ENCODE measurements around the gene PLD2. TPM values are rescaled to one million over a fixed set of nuclear protein-coding genes. Genes with fewer than 3 reads are reported as not detected.
"Not testable (repeated sequence)": the region's sequence is repeated elsewhere in the genome, so short reads cannot be mapped to it uniquely, and the experiment has no call there.

PLD2 gene
- total RNA-seq, 1 experiment from 2014 or later, result 6.1 TPM

DNA sequence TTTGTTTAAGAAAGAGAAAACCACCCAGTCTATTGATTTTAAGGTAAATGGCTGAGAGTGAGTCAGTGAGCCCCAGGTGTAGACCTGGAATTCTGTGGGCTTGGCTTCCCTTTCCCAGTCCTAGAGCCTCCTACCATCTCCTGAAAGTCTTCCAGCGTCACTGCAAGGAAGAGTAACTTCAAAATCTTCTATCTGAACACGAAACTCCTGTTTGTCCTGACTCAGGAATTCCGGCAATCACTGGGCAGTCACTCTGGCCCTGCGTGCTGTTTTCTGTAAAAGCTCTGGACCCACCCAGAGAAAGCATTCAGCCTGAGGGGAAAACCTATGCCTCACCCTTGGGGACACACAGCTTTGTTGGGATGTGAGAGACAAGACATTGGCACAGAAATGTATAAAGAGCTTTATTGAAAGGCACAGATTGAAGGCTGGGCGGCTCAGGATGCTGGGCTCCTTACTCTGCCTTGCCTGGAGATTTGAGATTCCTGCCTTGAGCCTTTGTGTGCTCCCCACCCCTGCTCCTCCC, 42.1 kb downstream of the PLD2 start:
- in situ Hi-C loops (cut with HindIII; ENCODE audit: low pct_unique_long_range_greater_than_20kb, low sequenced_read_pairs), result no loop called here
- DNase-seq (ENCODE audit: low read depth), result peak; percentile 51

DNA sequence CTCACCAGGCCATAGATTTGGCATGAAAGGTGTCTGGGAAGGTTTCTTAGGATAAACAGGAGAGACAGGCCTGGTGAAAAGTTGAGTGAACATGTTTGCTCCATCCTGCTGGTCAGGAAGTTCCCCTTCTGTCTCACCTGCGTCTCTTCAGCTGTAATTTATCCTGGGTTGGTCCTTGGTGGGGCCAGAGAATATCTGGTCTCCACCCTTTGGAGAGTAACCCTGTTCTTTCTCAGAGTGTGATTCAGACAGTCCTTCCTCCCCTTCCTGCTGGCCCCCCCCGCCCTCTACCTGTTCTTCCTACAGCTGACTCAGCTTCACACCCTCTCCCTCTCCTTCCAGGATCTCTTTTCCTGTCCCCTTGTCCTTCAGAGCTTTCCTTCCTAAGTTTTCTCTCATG, 43.3 kb downstream of the PLD2 start:
- no peak for DNase-seq (ENCODE audit: low read depth)

DNA sequence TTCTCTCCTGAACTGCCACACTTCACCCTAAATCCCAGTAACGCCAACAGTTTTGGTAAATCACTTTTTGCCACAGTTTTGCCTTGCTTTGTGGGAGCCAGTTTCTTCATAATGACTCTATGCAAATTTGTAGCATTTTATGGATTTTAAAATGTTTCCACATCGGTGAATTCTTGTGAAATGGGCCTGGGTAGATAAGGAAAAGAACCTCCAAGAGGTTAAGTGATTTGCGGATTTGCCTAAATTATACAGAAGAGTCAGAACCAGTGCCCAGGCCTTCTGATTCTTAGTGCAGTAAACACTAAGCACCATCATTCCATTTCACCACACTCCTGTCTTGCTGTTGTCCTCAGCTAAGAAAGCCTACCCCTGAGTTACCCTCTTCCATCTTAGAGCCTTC, 44.1 kb downstream of the PLD2 start:
- DNase-seq (ENCODE audit: low read depth), result no peak
- in situ Hi-C loops (cut with HindIII; ENCODE audit: low pct_unique_long_range_greater_than_20kb, low sequenced_read_pairs), result no loop called here

More for the DNA sequence above, 43.3 kb downstream of the PLD2 start:
- in situ Hi-C loops (cut with HindIII; ENCODE audit: low pct_unique_long_range_greater_than_20kb, low sequenced_read_pairs), result no loop called here

DNA sequence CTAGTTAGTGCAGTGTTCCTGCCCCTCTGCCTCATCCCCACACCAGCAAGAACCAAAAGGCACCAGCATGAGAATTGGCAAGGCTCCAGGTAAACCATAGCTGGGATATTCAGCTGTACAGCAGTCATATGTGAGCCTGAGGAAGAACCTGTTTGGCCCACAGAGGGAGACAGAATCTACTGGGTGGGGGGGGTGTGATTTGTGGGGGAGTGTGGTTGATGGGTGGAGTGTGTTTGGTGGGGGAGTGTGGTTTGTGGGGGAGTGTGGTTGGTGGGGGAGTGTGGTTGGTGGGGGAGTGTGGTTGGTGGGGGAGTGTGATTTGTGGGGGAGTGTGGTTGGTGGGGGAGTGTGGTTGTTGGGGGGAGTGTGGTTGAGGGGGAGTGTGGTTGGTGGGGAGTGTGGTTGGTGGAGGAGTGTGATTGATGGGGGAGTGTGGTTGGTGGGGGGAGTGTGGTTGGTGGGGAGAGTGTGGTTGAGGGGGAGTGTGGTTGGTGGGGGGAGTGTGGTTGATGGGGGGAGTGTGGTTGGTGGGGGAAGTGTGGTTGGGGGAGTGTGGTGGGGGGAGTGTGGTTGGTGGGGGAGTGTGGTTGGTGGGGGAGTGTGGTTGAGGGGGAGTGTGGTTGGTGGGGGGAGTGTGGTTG, 45.7 kb downstream of the PLD2 start:
- in situ Hi-C loops (cut with HindIII; ENCODE audit: low pct_unique_long_range_greater_than_20kb, low sequenced_read_pairs), result no loop called here

DNA sequence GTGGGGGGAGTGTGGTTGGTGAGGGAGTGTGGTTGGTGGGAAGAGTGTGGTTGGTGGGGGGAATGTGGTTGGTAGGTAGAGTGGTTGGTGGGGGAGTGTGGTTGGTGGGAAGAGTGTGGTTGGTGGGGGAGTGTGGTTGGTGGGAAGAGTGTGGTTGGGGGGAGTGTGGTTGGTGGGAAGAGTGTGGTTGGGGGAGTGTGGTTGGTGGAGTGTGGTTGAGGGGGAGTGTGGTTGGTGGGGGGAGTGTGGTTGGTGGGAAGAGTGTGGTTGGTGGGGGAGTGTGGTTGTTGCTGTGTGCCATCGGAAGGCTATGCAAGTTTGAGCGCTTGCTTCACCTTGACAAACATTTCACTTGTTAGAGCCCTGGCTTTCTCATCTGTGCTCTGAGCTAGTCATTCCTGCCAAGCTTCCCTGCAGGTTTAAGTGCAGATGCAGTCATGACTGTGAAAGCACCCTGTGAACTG, 46.3 kb downstream of the PLD2 start:
- in situ Hi-C loops (cut with HindIII; ENCODE audit: low pct_unique_long_range_greater_than_20kb, low sequenced_read_pairs), result no loop called here
- DNase-seq (ENCODE audit: low read depth), result no peak

More for the DNA sequence above, 45.7 kb downstream of the PLD2 start:
- no peak for DNase-seq (ENCODE audit: low read depth)

DNA sequence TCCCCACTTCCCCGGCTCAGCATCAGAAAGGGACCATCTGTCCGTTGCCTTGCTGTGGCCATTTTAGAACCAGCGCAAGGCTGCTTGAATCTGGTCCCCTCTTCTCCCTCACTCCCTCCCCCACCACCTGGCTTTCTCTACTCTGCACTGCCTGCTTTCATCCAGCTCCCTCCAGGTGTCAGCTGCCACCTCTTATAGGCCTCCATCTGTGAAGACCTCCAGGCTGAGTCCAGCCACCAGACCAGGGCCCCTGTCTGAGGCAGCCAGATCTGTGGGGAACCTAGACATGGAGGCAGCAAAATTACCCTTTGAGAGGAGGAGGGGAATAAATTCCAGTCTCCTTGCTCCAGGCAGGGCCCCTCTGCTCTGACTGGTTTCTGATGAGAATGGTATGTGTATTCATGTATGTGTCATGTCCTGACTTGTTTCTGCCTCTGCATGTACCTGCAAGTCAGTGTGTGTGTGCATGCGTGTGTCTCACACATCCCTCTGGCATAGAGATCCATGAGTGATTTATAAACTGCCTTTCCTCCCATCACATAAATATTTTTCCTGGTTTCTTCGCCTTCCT, 47.2 kb downstream of the PLD2 start:
- in situ Hi-C loops (cut with HindIII; ENCODE audit: low pct_unique_long_range_greater_than_20kb, low sequenced_read_pairs), result no loop called here
- DNase-seq (ENCODE audit: low read depth), result no peak

DNA sequence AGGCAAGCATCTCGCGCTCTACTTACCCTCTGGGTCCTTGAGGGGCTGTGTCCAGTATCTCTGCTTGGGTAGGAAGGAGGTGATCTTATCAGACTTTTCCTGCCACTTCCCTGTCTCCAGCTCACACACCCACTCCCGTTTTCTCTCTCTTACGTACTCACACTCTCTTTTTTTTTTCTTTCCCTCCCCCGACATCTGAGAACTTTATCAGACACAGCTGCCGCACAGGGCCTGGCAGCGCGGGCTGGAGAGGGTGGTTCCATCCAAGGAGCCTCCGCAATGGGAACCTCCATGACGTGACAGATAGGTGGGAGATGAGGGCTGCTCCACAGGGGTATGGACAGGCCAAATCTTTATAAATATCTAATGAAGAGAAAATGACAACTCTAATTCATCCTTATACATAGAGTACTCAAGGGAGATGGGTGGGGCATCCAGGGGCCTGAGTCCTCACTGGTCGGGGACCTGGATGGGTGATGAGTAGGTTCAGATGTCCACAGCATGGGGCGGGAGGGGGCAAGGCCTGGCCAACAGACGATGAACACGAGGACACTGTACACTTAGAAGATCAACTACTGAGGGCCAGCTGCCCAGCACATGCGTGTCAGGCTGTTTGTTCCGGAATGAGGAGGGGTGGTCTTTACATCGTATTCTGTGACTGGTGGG, 49.5 kb downstream of the PLD2 start:
- in situ Hi-C loops (cut with HindIII; ENCODE audit: low pct_unique_long_range_greater_than_20kb, low sequenced_read_pairs), result no loop called here
- no peak for DNase-seq (ENCODE audit: low read depth)

DNA sequence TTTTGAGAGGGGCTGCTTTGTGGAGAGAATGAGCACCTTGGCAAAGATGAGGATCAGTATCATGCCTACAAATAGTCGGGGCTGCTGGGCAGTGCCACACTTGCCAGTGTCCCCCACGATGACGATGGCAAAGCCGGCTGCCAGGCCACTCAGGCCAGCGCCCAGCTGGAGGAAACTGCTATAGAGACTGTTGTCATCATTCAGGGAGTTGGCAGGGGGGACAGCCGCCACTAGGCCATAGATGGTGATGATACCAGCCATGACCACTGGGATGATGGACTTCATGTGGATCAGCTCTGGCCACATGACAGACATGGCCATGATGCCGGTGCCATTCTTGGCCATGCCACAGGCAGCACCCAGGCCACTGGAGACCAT, 50.0 kb downstream of the PLD2 start:
- no peak for DNase-seq (ENCODE audit: low read depth)
- in situ Hi-C loops (cut with HindIII; ENCODE audit: low pct_unique_long_range_greater_than_20kb, low sequenced_read_pairs), result no loop called here

DNA sequence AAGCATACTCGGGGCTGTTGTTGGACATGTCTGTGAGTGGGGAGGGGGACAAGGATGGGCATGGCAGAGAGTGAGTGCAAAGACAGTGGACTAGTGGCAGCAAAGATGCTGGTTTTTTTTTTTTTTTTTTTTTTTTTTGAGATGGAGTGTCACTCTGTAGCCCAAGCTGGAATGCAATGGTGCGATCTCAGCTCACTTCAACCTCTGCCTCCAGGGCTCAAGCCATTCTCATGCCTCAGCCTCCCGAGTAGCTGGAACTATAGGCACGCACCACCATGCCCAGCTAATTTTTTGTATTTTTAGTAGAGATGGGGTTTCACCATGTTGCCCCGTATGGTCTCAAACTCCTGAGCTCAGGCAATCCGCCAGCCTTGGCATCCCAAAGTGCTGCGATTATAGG, 50.4 kb downstream of the PLD2 start:
- in situ Hi-C loops (cut with HindIII; ENCODE audit: low pct_unique_long_range_greater_than_20kb, low sequenced_read_pairs); DNase-seq (ENCODE audit: low read depth): not testable (repeated sequence)

DNA sequence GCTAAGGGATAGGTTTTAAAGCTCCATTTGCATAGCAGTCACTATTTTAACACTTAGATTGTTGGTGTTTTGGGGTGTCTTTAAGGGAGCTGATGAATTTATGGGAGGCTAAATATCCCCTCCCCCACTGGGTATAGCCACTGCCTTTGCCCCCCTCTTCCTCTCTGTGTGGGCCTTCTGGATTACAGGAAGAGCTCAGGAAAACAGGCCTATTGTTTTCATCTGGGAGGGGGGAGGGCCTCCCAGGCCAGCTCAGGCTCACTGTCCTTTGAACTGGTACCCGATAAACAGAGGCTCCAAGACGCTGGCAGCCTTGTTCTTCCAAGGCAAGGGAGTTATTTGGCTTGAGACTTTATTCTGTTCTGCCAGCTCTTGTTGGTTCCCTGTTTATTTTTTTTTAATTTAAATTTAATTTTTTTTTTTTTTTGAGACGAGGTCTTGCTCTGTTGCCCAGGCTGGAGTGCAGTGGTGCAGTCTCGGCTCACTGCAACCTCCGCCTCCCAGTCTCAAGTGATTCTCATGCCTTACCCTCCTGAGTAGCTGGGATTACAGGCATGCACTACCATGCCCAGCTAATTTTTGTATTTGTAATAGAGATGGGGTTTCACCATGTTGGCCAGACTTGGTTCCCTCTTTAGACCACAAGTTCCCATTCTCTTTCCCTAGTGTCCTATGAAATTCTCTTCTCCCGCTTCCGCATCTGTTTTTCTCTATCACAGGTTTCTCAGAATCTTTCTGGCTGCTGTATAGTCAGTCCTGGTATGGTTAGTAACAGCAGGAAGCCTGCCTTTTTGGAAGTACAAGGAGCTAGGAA, 51.3 kb downstream of the PLD2 start:
- no peak for DNase-seq (ENCODE audit: low read depth)
- in situ Hi-C loops (cut with HindIII; ENCODE audit: low pct_unique_long_range_greater_than_20kb, low sequenced_read_pairs), result no loop called here

DNA sequence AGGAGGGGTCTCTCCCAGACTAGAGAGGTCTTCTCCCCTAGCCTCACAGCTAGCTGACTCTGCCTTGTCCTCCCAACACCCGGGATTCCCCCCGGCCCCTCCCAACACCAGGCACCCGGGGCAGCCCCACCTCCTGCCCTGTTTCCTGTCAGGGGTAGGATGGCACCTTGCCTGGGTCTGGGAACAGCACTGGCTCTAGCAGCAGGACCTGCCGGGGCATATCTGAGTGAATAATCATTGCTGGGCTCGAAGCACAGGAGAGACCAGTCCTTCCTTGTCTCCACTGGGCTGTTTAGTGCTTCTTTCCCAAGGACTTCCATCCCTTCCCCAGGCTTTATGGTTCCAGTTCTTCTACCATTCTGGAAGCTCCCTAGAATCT, 51.9 kb downstream of the PLD2 start:
- no peak for DNase-seq (ENCODE audit: low read depth)
- in situ Hi-C loops (cut with HindIII; ENCODE audit: low pct_unique_long_range_greater_than_20kb, low sequenced_read_pairs), result no loop called here

DNA sequence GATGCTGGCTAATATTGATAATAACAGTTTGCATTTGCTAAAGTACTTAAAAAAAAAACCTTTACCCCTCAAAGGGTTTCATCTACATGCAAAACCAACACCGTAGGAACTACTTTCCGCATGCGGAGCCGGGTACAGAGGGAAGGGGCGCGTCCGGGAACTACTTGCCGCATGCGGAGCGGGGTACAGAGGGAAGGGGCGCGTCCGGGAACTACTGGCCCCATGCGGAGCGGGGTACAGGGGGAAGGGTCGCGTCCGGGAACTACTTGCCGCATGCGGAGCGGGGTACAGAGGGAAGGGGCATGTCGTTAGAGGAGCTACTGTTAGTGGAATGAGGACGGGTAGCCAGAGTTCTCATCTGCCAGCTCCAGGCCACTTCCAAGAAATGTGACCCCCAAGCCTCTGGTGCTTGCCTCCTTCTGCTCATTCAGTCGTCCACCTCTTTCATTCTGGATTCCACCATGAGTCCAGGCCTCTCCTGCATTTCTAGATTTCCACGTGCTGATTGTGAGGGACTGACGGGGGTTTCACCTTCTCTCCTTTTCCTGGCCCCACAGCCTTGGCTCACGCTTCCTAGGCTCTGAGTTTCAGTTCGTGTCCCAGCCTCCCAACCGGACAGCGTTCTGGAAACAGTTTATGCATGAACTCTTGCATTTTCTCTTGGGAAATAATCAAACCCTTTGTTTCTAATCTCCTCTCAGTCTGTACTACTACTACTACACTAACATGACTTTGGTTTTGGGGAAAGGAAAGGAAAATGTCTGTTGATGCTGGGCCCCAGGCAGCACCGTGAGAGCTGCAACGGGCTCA, 53.1 kb downstream of the PLD2 start:
- DNase-seq (ENCODE audit: low read depth), result no peak
- in situ Hi-C loops (cut with HindIII; ENCODE audit: low pct_unique_long_range_greater_than_20kb, low sequenced_read_pairs), result no loop called here

DNA sequence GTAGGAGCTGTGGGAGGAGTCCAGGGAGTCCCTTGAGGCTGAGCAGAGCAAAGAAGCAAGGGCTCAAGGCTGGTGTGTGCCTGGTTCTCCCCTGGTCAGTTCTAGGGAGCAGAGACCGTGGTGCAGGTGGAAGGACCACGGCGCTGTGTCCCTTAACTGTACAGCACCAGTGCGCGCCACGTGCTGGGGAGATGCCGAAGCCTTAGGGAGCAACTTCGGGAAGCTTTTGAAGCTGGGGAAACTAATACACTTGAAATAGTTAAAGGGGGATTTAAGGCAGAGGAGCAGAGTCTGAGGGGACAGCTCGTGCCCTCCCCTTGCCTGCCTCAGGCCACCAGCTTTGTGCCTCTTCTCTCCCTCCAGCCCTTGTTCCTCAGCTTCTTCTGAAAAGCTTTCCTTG, 53.7 kb downstream of the PLD2 start:
- DNase-seq (ENCODE audit: low read depth), result no peak
- in situ Hi-C loops (cut with HindIII; ENCODE audit: low pct_unique_long_range_greater_than_20kb, low sequenced_read_pairs), result no loop called here

DNA sequence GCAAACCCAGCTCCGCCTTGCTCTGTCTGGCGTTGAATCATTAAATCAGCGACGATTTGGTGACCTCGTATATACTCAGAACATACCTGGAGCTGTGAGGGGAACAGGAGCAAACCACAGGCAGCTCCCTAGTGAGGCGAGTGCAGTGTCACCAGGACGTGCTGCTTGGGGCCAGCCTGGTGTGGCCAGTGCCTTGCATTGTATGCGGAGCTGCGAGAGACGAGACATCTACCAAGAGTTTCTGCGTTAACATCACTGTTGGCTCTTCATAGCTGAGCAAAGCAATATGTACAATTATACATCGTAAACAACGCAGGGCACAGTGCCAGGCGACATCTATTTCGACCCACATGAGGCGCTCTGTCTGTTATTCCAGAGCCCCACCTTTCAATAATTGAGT, 54.1 kb downstream of the PLD2 start:
- no peak for DNase-seq (ENCODE audit: low read depth)
- in situ Hi-C loops (cut with HindIII; ENCODE audit: low pct_unique_long_range_greater_than_20kb, low sequenced_read_pairs), result no loop called here

DNA sequence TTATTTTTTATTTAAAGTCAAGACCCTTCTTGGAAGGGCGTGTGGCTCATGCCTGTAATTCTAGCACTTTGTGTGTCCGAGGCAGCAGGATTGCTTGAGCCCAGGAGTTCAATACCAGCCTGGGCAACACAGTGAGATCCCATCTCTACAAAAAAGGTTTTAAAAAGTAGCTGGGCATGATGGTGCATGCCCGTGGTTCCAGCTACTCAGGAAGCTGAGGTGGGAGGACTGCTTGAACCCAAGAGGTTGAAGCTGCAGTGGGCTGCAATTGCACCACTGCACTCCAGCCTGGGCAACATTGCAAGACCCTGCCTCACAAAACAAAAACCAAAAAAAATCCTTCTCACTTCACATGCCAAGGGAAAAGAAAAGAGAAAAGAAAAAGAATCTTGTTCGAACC, 55.8 kb downstream of the PLD2 start:
- in situ Hi-C loops (cut with HindIII; ENCODE audit: low pct_unique_long_range_greater_than_20kb, low sequenced_read_pairs), result no loop called here
- no peak for DNase-seq (ENCODE audit: low read depth)

DNA sequence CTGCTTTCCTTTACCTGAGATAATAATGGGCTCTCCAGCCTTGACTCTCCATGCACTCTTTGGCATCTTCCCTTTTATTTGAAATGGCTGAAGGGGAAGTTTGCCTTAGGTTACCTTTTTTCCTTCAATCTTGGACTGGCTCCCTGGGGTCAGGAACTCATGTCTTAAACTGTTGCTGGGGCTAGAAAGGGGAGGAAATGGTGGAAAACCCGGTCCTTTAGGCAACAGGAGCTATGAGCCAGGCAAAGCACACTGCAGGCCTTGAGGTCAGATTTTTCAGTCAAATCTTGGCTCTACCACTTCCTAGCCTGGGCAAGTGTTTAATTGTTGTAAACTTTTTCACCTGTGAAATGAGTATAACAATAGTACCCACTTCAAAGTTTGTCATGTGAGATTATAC, 56.4 kb downstream of the PLD2 start:
- DNase-seq (ENCODE audit: low read depth), result no peak
- in situ Hi-C loops (cut with HindIII; ENCODE audit: low pct_unique_long_range_greater_than_20kb, low sequenced_read_pairs), result no loop called here

DNA sequence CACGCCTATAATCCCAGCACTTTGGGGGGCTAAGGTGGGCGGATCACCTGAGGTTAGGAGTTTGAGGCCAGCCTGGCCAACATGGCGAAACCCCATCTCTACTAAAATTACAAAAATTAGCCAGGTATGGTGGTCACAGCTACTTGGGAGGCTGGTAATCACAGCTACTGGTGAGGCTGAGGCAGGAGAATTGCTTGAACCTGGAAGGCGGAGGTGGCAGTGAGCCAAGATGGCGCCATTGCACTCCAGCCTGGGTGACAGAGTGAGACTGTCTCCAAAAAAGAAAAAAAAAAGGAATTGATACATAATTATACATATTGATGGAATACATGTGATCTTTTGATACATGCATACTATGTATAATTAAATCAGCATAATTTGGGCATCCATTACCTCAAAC, 60.6 kb downstream of the PLD2 start:
- not testable (repeated sequence) for DNase-seq (ENCODE audit: low read depth)

More for the DNA sequence above, 60.6 kb downstream of the PLD2 start:
- in situ Hi-C loops (cut with HindIII; ENCODE audit: low pct_unique_long_range_greater_than_20kb, low sequenced_read_pairs), result not testable (repeated sequence)

Data from Caki2 (cell line).